HCT116 (cell line): ENCODE measurements around the gene MYRFL.

Source experiments
- ATF3 ChIP-seq: IDR thresholded peaks from 2 replicates; pipeline ENCODE4 v1.6.1; 2012
- CEBPB ChIP-seq: IDR thresholded peaks from 2 replicates; pipeline ENCODE4 v1.6.1; 2012; ENCODE audit warnings: low read depth
- CTCF ChIP-seq, 3 experiments: fragments of 200-600 bp in 1 of 3; sonication (generic) in 1 of 3; IDR thresholded peaks in 2 of 3; conservative IDR thresholded peaks in 1 of 3; 2 replicates each; pipeline ENCODE4 v1.5.1; 2012 to 2017; ENCODE audit warnings: low read depth in 2 of 3, low read length in 2 of 3, antibody characterized with exemption in 1 of 3, borderline replicate concordance in 1 of 3, control low read depth in 1 of 3, mild to moderate bottlenecking in 1 of 3, mixed read lengths in 1 of 3, mixed run types in 1 of 3, moderate library complexity in 1 of 3; ENCODE audit not compliant: insufficient read depth in 1 of 3
- EGR1 ChIP-seq: IDR thresholded peaks from 2 replicates; pipeline ENCODE4 v1.6.1; 2012; ENCODE audit warnings: low read depth
- ELF1 ChIP-seq: IDR thresholded peaks from 2 replicates; pipeline ENCODE4 v1.6.1; 2012; ENCODE audit warnings: low read depth, borderline replicate concordance
- EZH2 ChIP-seq: fragments of 200-600 bp; sonication (generic); IDR thresholded peaks from 2 replicates; pipeline ENCODE4 v1.6.1; 2017; ENCODE audit warnings: antibody characterized with exemption, mixed run types
- EZH2phosphoT487 ChIP-seq: fragments of 200-600 bp; IDR thresholded peaks from 2 replicates; pipeline ENCODE4 v1.6.1; 2018; ENCODE audit warnings: antibody characterized with exemption, borderline replicate concordance
- JUND ChIP-seq: IDR thresholded peaks from 2 replicates; pipeline ENCODE4 v1.6.1; 2012
- POLR2A ChIP-seq: IDR thresholded peaks from 2 replicates; pipeline ENCODE4 v1.7.0; 2011; ENCODE audit warnings: borderline replicate concordance; ENCODE audit not compliant: insufficient read depth, insufficient read length; ENCODE audit errors: extremely low read depth
- POLR2AphosphoS5 ChIP-seq: IDR thresholded peaks from 2 replicates; pipeline ENCODE4 v1.6.1; 2011; ENCODE audit warnings: mild to moderate bottlenecking, low read depth, low read length, moderate library complexity
- REST ChIP-seq: IDR thresholded peaks from 2 replicates; pipeline ENCODE4 v1.6.1; 2012; ENCODE audit warnings: low read depth
- SIN3A ChIP-seq: IDR thresholded peaks from 2 replicates; pipeline ENCODE4 v1.6.1; 2012; ENCODE audit warnings: low read depth
- YY1 ChIP-seq: IDR thresholded peaks from 2 replicates; pipeline ENCODE4 v1.6.1; 2011; ENCODE audit warnings: low read length, low read depth, moderate library complexity, mild to moderate bottlenecking; ENCODE audit not compliant: insufficient replicate concordance; ENCODE audit errors: extremely low read depth
- ZNF274 ChIP-seq: fragments of 200-500 bp; sonication (Bioruptor generic); IDR thresholded peaks from 2 replicates; pipeline ENCODE4 v1.6.1; 2014; ENCODE audit warnings: mild to moderate bottlenecking, low read depth, low read length, inconsistent platforms

GRCh38 chr12:69921831-69922230 is 96.8 kb downstream of the MYRFL start:
- no peak for TF ChIP-seq ELF1
- no peak for TF ChIP-seq CTCF (IDR thresholded peaks at IDR 0.05 in 2 of 3, conservative IDR thresholded peaks at IDR 0.05 in 1 of 3; ENCODE audit: borderline replicate concordance in 1 of 3, insufficient read depth in 1 of 3, low read depth in 2 of 3, low read length in 2 of 3)
- no peak for TF ChIP-seq ATF3
- no peak for TF ChIP-seq EZH2phosphoT487
- TF ChIP-seq REST: no peak
- no peak for TF ChIP-seq EZH2
- TF ChIP-seq POLR2A: no peak
- TF ChIP-seq EGR1: no peak
- TF ChIP-seq YY1: no peak
- no peak for TF ChIP-seq POLR2AphosphoS5
- no peak for TF ChIP-seq SIN3A
- no peak for TF ChIP-seq ZNF274
- no peak for TF ChIP-seq JUND
- TF ChIP-seq CEBPB: no peak
